HG03432 (cell line): Measurements from ENCODE around the gene KCTD1.
A peak's percentile ranks its signal among the peaks of the same experiment; 100 is the strongest.

Experiments
- ATAC-seq: cut with Tn5 transposase; IDR thresholded peaks from one replicate; pipeline ENCODE4 v1.9.1; 2021; ENCODE audit warnings: mild to moderate bottlenecking, moderate library complexity; ENCODE audit not compliant: unreplicated experiment

KCTD1 gene

GRCh38 chr18:26548415-26549262, at the start of gene KCTD1:
Gene KCTD1 (minus strand): TSS chr18:26548553. CDS start chr18:26548536, 17 bp downstream.
- peak; percentile 47 for ATAC-seq

DNA sequence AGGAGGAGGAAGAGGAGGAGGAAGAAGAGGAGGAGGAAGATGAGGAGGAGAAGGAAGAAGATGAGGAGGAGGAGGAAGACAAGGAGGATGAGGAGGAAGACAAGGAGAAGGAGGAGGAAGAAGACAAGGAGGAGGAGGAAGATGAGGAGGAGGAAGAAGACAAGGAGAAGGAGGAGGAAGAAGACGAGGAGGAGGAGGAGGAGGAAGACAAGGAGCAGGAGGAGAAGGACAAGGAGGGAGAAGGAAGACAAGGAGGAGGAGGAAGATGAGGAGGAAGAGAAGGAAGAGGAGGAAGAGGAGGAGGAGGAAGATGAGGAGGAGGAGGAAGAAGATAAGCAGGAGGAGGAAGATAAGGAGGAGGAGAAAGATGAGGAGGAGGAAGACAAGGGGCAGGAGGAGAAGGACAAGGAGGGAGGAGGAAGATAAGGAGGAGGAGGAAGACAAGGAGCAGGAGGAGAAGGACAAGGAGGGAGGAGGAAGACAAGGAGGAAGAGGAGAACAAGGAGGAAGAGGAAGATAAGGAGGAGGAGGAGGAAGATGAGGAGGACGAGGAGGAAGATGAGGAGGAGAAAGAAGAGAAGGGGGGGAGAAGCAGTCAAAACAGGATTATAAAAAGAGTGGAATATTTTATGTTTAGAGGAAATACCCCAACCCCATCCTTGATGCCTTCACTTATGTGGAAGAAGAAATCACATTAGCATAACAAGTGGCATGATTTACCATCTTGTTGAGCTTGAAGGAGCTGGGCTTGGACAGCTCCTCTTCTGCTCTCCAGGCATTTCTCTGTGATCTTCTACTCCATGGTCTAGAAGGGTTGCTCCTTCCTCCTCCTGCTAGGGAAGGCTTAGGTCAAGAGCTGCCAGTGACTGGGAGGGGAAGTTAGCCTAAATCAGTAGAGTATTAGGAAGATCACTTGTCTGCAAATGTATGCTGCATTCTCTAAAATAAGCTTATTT, 45.3 kb upstream of the KCTD1 start:
- no peak for ATAC-seq

DNA sequence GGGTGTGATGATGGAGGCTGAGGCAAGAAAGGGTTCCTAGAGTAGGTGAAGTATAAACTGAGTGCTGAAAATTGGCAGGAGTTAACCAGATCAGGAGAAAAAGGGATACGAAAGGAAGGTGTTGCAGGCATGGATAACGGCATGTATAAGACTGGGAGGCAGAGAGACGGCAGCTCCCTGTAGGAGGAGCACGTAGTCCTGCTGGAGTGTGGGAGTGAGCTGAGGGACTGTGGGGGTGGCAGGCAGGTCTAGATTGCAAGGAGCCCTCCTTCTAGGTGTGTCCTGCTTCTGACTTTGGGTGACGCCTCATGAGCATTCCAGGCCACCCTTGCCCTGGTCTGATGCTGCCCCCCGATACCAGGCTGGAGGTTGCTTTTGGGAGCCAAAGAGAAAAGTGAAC, 36.4 kb upstream of the KCTD1 start:
- no peak for ATAC-seq

DNA sequence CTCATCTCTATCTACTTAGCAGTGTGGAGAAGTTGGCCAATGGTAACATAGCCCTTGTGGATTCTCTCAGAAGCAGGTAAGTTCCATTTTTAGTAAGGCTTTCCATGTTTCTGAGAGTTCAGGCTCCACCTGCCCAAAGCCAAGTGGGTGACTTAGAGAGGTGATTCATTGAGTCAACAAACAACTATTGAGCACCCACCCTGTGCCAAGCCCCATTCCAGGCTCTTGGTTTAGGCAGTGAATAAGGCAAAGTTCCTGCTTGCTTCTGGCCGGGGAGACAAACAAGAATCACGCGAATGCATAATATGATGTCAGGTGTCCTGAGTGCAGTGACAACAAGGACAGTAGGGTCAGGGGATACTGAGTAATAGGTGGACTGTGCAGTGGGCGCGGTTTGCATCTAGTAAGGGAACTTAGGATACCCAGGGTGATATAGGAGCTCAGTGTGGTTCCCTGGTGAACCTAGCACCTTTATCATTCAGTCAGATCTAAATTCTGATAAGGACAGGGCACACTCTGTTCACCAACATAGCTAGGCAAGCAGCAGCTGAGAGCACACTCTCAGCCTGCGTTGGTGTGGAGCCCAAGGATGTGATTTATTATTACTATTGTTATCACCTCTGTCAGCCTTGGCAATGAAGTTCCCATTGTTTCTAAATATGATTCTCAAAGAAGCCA, 31.7 kb upstream of the KCTD1 start:
- no peak for ATAC-seq

GRCh38 chr18:26575865-26576217, 27.5 kb upstream of the KCTD1 start:
- no peak for ATAC-seq

DNA sequence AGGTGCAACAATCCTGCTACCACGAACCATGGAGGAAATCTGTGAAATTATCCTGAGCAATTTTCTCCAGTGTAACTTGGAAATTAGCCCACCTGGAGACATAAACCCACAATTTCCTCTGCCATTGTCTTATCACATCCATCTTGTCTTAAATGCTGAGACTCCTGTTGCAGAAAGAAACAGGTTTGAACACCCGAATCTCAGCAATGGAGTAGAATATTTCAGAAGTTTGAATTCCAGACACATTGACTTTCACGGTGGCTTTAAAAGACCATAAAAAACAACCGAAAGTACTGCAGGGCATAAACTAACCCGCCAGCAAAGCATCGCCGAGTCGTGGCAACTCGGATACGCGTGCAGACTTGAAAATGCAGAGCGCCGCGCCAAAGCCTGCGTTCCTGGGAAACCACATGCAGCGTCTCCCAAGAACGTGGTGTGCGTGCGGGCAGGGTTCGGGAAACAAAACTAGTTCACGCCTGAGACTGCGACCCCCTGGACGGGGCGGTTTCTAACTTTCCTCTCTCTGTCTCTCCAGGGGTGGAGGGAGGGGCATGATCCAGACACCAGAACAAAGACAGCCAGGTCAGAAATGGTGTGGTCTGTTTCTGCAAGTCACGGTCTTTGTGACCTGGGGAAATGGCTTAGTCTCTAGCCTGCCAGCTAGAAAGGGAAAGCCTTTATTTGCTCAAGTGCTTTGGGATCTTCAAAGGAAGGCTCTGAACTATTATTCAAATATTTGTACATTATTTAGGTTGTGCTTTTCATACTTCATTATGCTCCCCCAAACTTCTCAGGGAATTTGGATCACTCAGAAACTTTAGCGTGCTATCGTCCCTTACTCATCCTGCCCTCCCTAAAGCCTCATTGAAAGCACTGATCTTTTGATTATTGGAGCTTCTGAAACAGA, 26.9 kb upstream of the KCTD1 start:
- ATAC-seq: no peak

- no peak for ATAC-seq
Observed at GRCh38 chr18:26568926-26569665, 20.7 kb upstream of the KCTD1 start.

GRCh38 chr18:26568513-26568912, 20.2 kb upstream of the KCTD1 start:
- ATAC-seq: no peak

- no peak for ATAC-seq
Observed at GRCh38 chr18:26566874-26567555, 18.7 kb upstream of the KCTD1 start.

DNA sequence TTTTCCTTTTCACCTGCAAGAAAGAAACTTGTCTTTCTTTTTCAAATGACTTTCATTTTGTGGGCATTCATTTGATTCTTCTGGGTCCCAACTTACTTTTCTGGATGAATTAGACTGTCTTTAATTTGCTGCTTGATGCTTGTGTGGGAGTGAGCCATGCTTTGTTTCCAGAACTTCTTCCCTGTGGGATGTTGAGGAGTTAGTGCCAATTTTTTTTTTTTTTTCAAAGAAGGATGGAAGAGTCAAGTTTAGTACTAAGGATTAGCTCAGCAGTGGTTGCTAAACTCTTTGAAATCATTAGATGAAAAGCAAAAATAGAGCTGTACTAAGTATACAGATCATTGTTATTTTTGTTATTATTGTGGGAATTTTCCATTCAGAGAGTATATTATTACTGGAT, 17.2 kb upstream of the KCTD1 start:
- no peak for ATAC-seq

GRCh38 chr18:26563024-26563423, 14.7 kb upstream of the KCTD1 start:
- ATAC-seq: no peak

GRCh38 chr18:26562568-26562967, 14.2 kb upstream of the KCTD1 start:
- no peak for ATAC-seq

DNA sequence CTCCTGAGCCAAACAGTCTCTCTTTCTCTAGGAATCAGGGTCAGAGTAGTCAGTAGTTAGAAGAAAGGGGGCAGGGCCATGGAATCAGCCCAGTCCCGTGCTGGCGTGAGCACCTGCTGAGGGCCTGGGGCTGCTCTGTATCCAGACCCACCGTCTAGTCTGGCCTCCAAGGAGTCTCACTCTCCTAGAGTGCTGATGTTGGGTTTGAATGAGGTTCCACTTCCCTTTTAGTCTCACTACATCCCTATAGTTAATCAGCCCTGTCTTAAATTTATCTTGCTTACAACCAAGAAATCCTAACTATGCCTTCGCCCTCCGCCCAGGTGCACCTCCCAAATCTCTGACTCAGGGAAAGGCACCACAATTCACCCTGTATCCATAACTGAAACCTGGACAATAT, 13.4 kb upstream of the KCTD1 start:
- ATAC-seq: no peak

GRCh38 chr18:26556573-26556972, 8.2 kb upstream of the KCTD1 start:
- peak; percentile 97 for ATAC-seq

DNA sequence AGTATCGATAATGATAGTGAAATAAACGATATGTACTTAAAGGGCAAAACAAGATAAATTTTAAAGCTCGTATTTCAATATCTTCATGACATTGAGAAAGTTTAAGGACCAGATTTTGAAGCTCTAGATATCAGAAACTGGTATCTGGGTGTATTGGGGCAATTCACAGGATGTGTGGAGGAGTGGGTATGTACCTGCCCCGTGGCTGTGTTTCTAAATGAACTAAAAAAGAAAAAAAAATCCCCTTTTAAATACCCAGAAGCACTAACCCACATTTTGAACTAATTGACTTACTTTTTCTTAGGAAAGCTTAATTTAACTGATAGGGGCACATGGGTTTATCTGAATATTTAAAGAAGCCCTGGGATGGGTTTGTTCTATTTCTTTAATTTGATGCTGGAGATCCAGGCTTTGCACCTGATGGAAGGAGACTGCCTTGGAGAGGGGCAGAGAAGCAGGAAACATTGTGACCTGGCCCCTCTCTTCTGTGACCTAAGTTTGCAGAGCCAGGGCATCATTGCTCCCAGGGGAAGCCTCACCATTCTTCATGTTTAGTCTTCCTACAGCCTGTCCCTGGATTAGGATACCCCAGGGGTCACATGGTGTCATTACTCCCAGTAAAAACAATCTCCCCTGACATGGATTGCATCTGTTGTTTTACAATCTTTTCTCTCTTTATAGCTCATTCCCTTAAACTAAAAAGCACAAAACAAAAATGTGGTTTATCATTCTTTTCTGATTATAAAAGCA, 7.6 kb upstream of the KCTD1 start:
- no peak for ATAC-seq

GRCh38 chr18:26553943-26554342, 5.6 kb upstream of the KCTD1 start:
- ATAC-seq: no peak

DNA sequence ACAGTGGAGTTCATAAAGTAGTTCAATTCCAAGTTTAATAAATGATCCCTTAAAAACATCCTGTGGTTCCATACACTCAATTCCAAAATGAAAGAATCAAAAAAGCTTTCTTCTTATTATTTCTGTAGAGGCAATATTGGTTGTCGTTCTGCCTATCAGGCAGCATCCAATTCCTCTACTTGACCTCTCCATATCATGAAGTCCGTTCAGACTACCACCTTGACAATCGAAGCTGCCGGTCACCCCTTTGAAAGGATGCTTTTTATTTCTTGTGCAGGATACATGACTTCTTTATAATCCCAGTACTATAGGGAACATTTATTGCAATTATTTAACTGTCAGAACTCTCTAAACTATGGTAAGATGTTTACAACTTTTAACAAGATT, 3.3 kb upstream of the KCTD1 start:
- ATAC-seq: no peak

GRCh38 chr18:26550998-26551694, 2.8 kb upstream of the KCTD1 start:
- no peak for ATAC-seq
